HG03378 (cell line): ENCODE data around the gene C13orf46.
"Not testable (repeated sequence)": the region's sequence is repeated elsewhere in the genome, so short reads cannot be mapped to it uniquely, and the experiment has no call there.

Experiments used
- ATAC-seq: cut with Tn5 transposase; IDR thresholded peaks from one replicate; pipeline ENCODE4 v1.9.1; 2021; ENCODE audit warnings: mild to moderate bottlenecking, moderate library complexity; ENCODE audit not compliant: unreplicated experiment

C13orf46 gene

DNA sequence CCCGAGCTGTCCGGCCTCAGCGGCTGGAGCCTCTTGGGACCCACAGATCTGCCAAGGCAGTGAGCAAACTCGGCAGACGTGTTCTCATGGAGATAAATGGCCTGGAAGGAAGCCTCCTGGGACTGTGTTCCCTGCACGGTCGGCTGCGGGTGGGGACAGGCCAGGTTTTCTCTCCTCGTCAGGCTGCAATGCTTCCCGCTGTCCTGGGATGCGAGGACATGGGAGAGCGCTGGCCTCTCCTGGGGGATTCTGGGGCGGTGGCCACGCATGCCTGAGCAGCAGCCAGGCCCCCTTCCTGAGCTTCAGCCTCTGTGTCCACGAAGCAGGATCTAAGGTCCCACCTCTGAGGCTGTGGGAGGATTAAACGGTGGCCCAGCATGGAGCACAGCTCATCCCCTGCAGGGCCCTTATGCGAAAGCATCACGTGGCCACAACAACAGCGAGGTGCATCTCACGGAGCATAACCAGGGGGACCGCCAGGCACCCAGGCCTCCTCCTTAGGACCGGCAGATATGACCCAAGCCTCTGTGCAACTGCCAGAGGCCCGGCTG lies 21.2 kb upstream of the C13orf46 start:
- ATAC-seq = no peak

DNA sequence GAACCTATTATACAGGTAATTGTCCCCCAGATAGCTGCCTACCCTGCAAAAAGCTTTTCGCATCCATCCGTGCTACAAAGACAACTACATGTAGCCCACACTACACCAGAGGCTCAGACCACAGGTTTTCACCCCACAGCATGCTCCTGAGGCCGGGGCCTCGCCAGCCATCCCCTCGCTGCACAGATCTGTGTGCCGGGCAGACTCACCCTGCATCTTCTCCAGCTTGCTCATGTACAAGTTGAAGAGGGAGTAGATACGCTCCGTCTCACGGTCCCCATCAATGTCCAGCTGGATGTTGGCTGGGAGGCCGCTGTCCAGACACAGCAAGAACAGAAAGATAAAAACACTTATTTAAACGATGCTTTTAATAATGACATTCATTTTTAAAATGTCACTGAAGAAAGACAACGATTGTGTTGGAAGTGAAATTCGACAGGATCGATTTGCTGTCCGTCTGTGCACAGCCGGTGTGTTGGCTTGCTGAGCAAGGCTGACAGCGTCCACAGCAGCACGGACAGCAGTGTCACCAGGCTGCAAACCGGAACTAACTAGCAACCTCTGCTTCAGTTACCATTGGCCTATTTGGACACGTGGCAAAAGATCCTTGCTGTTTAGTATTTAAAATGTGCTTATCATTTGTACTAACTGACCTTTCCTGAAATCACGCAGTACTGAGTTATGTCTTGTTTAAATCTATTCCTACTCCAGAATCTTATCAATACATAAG lies 18.6 kb upstream of the C13orf46 start:
- no peak for ATAC-seq

DNA sequence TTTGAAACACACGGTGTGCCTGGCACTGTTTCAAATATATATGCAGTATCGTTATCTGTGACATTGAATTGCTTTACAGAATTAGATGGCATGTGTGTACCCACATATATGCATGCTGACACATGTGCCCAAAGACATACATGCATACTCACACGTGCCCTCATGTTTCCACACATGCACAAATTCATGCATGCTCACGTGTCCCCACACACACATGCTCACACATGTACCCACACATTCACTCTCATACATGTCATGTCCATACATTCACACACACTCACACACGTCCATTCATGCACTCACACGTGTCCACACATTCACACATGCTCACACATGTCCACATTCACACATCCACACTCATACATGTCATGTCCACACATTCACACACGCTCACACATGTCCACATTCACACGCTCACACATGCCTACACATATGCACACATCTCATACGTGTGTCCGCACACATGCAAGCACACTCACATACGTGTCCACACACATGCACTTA lies 17.9 kb upstream of the C13orf46 start:
- no peak for ATAC-seq

DNA sequence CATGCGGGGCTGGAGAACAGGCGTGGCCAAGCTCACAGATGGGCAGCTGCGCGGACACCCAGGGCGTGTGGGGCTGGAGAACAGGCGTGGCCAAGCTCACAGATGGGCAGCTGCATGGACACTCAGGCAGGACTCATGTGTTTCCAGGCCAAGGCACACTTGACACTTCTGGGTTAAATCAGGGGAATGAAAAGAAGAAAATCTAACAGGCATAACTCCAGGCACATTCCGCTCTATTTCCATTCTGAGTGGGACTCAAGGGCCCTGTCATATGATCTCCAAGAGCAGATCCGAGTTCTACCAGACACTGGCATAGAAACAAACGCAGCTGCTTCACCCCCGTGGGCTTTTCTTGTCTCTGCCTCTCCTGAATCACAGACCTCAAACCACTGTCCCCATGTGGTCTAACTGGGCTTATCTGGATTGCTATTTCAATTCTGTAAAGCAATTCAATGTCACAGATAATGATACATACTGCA lies 17.4 kb upstream of the C13orf46 start:
- no peak for ATAC-seq

DNA sequence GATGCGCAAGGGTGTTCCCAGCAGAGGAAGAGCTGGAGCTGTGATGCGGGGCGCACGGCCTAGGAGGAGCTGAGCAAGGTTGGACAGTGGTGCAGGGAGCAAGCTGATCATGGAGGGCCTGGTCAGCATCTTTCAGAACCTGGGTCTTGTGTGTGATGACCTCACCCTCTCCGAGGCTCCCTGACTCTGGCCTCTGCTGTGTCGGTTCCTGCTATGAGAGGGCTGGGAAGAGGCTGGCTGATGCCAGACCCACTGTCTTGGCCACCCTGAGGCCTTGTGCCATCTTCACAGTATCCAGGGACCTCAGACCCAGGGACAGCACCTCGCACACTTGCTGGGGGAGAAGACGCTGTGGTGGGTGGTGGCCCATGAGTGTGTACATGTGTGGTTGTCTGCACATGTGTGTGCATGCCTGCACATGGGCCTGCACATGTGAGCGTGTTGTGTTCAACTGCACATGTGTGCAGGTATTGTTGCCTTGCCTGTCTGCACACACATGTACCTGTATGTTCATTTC lies 16.5 kb upstream of the C13orf46 start:
- no peak for ATAC-seq

DNA sequence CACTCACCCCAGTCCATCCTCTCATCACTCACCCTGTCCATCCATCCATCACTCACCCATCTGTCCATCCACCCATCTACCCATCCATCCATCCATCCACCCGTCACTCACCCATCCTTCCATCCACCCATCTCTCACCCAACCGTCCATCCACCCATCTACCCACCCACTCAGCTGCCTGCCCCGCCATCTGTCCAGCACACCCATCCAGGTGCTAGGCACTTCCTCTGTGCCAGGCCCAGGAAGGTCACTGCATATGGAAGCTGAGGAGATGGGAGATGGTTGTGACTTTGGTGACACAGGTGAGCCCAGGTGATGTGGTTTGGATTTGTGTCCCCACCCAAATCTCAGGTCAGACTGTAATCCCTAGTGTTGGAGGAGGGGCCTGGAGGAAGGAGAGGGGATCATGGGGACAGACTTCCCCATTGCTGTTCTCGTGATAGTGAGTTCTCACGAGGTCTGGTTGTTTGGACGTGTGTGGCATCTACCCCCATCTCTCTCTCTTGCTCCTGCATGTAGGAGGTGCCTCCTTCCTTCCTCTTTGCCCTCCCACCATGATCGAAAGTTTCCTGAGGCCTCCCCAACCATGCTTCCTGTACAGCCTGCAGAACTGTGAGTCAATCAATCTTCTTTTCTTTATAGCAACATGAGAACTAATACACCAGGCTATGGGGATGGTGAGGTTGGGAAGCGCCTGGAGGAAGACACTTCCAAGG lies 15.9 kb upstream of the C13orf46 start:
- no peak for ATAC-seq

DNA sequence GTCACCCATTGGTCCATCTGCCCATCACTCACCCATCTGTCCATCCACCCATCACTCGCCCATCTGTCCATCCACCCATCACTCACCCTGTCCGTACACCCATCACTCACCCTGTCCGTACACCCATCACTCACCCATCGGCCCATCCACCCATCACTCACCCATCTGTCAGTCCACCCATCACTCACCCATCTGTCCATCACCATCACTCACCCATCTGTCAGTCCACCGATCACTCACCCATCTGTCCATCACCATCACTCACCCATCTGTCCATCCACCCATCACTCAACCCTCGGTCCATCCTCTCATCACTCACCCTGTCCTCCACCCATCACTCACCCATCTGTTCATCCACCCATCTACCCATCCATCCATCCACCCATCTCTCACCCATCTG lies 15.0 kb upstream of the C13orf46 start:
- not testable (repeated sequence) for ATAC-seq

DNA sequence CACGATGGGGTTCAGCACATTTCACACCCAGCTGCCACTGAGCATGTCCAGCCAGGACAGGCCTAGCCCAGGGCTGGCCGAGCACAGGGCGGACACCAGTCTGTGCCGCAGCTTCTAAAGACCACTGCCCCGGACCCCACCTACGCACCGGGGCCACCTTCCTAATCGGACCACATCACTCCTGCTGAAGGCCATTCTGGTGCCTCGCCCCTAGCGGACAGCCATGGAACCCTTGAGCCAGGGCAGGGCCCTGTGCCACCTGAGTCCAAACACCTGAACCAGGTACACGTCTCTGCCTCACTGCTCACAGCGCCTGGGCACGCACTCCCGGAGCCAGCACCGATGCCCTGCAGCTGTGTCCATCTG lies 8.4 kb upstream of the C13orf46 start:
- no peak for ATAC-seq

DNA sequence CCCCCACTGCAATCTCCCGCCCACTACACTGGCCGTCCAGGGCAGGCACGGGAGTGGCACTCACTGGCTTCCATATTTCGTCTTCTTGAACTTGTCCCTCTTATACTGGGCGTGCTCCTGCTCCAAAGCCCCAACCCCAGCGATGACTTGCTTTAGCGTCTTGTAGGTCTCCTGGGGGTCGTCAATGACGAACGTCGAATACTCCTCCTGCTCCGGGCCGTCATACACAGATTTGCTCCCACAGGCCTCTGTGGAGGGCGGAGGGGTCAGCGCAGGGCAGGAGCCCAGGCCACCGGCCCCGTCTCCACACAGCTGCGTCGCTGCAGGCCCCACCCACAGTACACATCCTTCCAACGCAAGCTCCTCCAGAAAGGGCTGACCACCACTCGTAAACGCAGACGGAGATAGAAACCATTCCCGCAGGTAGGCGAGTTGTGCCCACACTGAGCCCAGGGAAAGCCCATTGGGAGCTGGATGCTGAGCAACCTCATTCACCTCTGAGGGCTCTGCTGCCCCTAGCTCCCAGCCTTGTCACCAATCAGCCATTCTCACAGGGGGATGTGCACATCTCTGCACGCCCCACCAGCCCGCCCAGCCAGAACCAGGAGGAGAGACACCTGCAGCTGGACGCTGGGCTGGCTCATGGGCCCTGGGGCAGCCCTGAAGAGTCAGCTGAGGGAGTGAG lies 7.9 kb upstream of the C13orf46 start:
- ATAC-seq = no peak

DNA sequence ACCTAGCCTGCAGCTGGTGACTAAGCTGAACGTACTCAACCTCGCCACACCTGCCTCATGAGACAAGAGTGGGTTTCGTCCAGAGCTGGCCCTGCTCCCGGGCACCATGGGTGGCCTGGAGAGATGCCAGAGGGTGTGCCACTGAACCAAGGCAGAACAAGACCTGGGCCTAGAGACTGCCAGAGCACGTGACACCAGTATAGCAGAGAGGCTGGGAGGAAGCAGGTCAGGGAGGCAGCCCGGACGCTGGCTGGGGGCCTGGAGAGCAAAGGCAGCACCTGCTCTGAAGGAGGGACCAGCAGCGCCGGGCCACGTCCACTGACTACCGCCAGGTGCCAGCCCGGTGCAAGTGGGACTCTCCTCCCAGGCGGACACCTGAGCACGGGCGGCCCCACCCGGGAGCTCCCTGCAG lies 7.3 kb upstream of the C13orf46 start:
- ATAC-seq = no peak

DNA sequence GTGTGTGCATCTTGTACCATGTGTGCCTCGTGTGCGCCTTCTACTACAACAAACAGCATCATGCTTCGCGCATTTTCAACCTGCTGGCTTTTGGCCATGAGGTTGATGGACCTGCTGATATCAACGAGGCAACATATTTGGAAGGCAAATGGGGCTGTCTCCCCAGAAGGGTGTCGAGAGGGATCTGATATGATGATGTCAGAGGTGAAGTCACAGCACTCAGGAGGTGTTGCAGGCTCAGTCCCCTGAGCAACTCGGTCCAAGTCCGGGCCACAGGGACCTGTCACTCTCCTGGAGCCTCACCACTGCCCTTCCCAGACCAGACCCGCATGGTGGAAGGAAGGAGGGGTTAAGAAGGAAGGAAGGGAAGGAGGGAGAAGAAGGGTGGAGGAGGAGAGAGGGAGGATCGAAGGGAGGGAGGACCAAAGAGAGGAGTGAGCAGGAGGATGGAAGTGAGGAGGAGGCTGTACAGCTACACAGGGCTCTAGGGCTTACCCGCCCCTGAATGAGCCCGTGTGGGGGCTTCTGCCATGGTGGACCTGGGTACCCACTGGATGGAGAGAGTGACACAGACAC lies 6.7 kb upstream of the C13orf46 start:
- ATAC-seq = no peak

DNA sequence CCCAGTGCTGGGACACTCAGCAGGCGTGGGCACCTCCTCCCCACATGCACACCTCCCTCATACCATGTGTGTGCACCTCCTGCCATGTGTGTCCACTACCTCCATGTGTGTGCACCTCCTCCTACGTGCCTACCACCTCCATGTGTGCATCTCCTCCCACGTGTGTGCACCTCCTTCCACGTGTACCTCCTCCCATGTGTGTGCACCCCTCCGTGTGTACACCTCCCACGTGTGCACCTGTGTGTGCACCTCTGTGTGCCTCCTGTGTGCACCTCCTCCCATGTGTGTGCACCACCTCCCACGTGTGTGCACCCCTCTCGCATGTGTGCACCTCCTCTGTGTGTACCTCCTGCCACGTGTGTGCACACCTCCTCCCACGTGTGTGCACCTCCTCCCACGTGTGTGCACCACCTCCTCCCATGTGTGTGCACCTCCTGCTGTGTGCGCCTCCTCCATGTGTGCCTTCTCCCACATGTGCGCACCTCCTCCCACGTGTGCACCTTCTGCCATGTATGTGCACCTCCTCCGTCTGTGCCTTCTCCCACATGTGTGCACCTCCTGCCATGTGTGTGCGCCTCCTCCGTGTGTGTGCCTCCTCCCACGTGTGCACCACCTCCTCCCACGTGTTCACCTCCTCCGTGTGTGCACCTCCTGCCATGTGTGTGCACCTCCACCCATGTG lies 6.1 kb upstream of the C13orf46 start:
- no peak for ATAC-seq

DNA sequence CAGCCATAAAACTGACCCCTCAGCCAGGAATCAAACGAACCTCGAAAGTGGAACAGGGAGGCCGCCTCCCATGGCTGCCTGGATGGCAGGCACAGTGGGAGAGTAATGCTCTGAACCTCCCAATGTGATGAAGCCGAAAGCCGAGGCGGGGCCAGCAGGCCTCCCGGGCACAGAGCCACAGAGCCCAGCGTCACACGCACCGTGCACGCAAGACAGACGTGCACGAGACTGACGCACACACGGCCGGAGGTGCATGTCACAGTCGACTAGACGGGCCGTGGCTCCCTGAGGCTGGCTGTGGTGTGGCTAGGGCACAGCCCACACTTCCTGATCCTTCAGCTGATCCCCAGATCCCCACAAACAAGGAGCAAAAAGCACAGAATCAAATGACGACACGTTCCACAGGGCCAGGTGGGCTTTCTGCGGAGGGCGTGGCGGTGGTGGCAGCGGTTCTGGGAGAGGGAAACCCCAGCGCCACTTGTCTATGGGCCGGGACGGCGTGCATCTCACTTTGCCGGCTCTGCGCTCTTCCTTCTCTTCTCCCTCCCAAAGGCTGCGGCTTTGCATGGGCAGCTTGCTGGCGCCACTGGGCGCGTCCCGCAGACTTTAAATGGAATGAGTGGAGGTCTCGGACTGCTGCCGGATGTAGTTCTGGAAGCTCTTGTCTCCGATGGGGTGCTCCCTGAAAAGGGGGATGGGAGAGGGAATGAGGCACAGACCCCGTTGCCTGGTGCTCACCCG lies 5.0 kb upstream of the C13orf46 start:
- no peak for ATAC-seq

DNA sequence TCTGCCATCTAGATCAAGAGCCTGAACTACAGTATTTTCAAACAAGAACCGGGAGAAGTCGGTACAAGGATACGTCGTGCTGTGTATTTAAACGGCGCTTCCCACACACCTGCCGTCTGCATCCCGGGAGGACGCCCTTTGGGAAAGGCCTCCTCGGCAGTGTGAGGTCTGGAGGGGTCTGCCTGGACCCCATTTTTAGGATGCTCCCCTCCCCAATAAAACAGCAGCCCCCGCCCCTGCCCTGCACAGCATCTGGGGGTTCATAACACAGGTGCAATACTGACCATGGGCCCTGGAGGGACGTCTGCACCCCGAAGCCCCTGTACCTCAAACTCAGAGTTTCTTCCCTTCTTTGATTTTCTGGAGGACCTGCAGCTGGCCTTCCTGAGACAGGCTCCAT lies 4.1 kb upstream of the C13orf46 start:
- no peak for ATAC-seq

DNA sequence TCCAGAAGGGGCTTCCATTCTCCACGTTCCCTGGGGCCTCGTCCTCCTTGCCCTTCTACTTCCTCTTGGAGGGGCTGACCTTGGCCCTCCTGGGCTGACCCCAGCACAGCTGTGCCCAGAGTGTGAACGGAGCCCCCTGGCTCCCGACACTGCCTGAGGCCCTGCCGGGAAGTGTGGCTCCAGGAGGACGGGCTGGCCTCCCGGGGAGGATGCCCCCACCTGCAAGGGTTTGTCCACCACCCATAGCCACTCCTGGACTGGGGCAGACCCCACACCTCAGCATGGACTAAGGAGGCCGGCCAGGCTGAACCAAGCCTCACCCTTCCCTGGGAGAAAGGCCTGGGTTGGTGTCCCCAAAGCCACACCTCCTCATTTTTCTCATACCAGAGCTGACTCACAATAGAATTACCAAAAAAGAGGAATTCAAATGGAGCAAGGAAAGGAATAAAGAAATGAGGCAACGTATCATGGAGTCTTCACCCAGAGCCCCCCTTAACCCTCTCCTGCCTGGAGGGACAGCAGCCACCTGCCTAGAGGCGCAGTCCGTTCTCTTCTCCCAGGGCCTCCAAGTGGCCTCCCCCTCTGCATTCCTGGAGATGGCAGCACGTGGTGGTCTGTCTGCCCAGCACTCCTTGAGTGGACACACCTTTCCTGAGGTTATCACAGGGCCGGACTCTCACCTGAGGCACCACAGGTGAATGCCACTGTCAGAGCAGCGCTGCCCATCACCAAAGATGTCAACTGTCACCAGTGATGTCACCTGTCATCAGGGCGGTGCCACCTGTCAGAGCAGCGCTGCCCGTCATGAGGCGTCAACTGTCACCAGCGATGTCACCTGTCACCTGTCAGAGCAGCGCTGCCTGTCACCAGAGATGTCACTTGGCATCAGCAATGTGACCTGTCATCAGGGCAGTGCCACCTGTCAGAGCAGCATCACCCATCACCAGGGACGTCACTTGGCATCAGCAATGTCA lies 3.1 kb upstream of the C13orf46 start:
- ATAC-seq = no peak

DNA sequence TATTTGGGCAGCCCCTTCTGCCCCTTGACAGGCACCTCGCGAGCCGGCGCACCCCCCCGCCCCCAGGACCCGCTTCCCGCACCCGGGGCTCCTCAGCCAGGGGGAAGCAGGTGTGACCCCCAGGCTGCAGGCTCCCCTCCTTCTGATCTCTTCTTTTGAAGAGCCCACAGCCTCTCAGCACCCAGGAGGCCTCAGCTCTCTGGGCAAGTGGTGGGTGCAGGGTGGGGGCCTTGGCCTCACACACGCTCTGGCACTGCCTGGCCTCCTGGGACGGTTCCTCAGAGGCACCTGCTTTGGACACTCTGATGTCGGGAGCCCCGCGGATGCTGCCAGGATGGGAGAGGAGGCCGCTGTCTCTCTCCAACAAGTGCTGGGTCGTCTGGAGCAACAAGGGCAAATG lies 1.5 kb upstream of the C13orf46 start:
- ATAC-seq = no peak

DNA sequence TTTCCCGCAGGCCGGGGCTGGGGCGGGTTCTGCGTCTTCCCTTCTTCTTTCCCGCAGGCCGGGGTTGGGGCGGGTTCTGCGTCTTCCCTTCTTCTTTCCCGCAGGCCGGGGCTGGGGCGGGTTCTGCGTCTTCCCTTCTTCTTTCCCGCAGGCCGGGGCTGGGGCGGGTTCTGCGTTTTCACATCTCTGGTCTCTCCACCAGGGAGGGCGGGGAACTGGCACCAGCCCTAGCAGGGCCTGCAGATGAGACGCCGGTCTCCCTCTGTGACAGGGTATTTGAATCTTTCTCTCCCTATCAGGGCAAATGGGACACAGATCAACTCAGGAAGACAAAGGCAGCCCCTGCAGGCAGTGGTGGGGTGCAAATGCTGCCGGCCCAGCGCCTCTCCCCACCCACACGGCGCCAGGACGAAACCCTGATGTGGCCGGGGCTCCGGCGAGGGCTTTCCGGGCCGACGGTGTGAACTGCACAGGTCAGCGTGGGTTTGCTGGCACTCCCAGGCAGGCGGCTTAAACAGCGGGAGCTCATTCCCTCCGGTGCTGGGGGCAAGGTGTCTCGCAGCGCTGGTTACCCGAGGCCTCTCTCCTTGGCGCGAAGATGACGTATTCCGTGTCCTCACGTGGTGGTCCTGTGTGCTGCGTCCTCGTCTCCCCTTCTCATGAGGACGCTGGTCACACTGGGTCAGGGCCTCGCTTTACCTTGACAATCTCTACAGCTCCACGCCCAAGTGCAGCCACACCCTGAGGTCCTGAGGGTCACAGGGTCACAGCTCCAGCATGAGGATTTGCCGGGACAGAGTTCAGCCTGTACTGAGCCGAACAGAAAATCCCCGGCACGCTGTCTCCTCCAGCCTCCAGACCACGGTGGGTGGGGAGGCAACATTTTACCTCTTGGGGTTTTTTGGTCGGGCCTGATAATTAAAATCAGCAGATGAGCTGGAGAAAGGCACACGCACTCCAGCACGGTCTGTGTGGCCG lies 717 bp upstream of the C13orf46 start:
- no peak for ATAC-seq
